Esophagus muscularis mucosa (tissue), 3 donors: ENCODE measurements around the gene DLG4.

Source experiments
- POLR2A ChIP-seq: fragments of 450-650 bp; IDR thresholded peaks from one replicate; pipeline ENCODE4 v1.6.1; 2017; ENCODE audit warnings: antibody characterized with exemption, moderate library complexity, mild to moderate bottlenecking, low read depth
- POLR2AphosphoS5 ChIP-seq, 2 donors: sonication (generic); formaldehyde crosslinking; IDR thresholded peaks; one replicate each; pipeline ENCODE4 v1.6.1; 2017; ENCODE audit warnings: antibody characterized with exemption in 2 of 2
- TF ChIP-seq, protein P1 (sequence below), 3 experiments: fragments of 200-600 bp in 2 of 3; fragments of 450-650 bp in 1 of 3; sonication (generic) in 2 of 3; IDR thresholded peaks; one replicate each; pipeline ENCODE4 v1.5.1; 2017 to 2019; ENCODE audit warnings: antibody characterized with exemption in 3 of 3, mild to moderate bottlenecking in 2 of 3, moderate library complexity in 1 of 3

DNA sequence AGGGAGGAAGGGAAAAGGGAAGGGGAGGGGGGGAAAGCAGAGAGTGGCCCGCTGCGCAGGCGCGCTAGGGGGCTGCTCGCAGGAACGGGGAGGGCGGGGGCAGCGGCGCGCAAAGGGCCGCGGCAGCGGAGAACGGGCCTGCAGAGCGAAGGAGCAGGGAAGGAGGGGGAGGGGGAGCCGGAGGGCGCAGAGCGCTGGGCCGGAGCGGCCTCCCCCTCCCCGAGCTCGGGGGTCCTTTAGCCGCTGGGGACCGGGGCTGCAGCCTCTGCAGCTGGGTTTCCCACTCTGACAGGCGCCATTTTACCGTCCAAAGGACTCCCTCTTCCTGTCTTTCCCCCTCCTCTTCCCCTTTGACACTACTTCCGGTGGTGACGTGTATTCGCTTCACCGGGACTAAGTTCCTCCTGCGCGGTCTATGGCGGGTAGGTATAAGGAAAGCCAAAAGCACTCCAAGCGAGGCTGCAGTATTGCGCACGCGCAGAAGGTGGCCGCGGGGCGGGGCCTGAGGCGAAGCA, 32.1 kb upstream of the DLG4 start, which contains the start of gene CTDNEP1:
- TF ChIP-seq, protein P1, sequence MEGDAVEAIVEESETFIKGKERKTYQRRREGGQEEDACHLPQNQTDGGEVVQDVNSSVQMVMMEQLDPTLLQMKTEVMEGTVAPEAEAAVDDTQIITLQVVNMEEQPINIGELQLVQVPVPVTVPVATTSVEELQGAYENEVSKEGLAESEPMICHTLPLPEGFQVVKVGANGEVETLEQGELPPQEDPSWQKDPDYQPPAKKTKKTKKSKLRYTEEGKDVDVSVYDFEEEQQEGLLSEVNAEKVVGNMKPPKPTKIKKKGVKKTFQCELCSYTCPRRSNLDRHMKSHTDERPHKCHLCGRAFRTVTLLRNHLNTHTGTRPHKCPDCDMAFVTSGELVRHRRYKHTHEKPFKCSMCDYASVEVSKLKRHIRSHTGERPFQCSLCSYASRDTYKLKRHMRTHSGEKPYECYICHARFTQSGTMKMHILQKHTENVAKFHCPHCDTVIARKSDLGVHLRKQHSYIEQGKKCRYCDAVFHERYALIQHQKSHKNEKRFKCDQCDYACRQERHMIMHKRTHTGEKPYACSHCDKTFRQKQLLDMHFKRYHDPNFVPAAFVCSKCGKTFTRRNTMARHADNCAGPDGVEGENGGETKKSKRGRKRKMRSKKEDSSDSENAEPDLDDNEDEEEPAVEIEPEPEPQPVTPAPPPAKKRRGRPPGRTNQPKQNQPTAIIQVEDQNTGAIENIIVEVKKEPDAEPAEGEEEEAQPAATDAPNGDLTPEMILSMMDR (IDR thresholded peaks at IDR 0.05) = no peak
- peak; percentile 9 for TF ChIP-seq POLR2A
- TF ChIP-seq POLR2AphosphoS5 (IDR thresholded peaks at IDR 0.05) = peak in 1 of 2 donors; percentile 89
